Measurements from ENCODE around the gene OLFM2. TPM values are rescaled to one million over a fixed set of nuclear protein-coding genes. Genes with fewer than 3 reads are reported as not detected.

The OLFM2 gene
- total and polyA plus RNA-seq, 9 of the 15 experiments (the other 6 are each of a cell fraction or from before 2014, with no cell fraction given) = 0.10 to 0.33 (median 0.23) TPM; not detected in 4

- TF ChIP-seq ZZZ3 (IDR thresholded peaks at IDR 0.05) = no peak
- no peak for TF ChIP-seq U2AF2 (optimal IDR thresholded peaks at IDR 0.05; ENCODE audit: low read depth, low read length)
- peak; percentile 96 for TF ChIP-seq NEUROD1 (IDR thresholded peaks at IDR 0.05; ENCODE audit: borderline replicate concordance, low read depth, low read length, partially characterized antibody)
- peak; percentile 53 for TF ChIP-seq FIP1L1 (IDR thresholded peaks at IDR 0.05; ENCODE audit: low read depth, low read length, poor library complexity, severe bottlenecking)
- peak; percentile 13; the same call in 1 of the 2 replicates for TF ChIP-seq CC2D1A (IDR thresholded peaks at IDR 0.05)
- 0 out of 2 replicates have a peak, but pooled peaks have one; percentile 37 for TF ChIP-seq RNF2 (IDR thresholded peaks at IDR 0.05)
- TF ChIP-seq HDAC1 (IDR thresholded peaks at IDR 0.05) = peak in 1 of 2 experiments; percentile 80; a peak in 2 of 4 replicates
- TF ChIP-seq HBP1 (CRISPR knock-in tag; IDR thresholded peaks at IDR 0.05) = no peak
- no peak for TF ChIP-seq ARID1B (IDR thresholded peaks at IDR 0.05)
- peak; percentile 100 for TF ChIP-seq MXI1 (IDR thresholded peaks at IDR 0.05; ENCODE audit: low read depth, low read length)
- TF ChIP-seq ZFP1 (CRISPR knock-in tag; IDR thresholded peaks at IDR 0.05) = no peak
- peak in 1 of 2 experiments; percentile 100; a peak in 2 of 4 replicates for TF ChIP-seq CSDE1 (IDR thresholded peaks at IDR 0.05)
- TF ChIP-seq ARID2 (IDR thresholded peaks at IDR 0.05) = no peak
- no peak for TF ChIP-seq HOXB6 (CRISPR knock-in tag; IDR thresholded peaks at IDR 0.05; ENCODE audit: borderline replicate concordance)
- no peak for TF ChIP-seq ZNF239 (CRISPR knock-in tag; IDR thresholded peaks at IDR 0.05)
- TF ChIP-seq TSC22D4 (tag; IDR thresholded peaks at IDR 0.05) = no peak
- no peak for TF ChIP-seq ATF4 (CRISPR knock-in tag; IDR thresholded peaks at IDR 0.05)
- TF ChIP-seq CXXC5 (CRISPR knock-in tag; IDR thresholded peaks at IDR 0.05) = peak; percentile 96
- TF ChIP-seq ATF2 (CRISPR knock-in tag; IDR thresholded peaks at IDR 0.05) = no peak
- no peak for TF ChIP-seq ZNF354B (CRISPR knock-in tag; IDR thresholded peaks at IDR 0.05)
- peak in 1 of 2 experiments; percentile 99; a peak in 3 of 4 replicates for TF ChIP-seq RCOR1 (IDR thresholded peaks at IDR 0.05; ENCODE audit: borderline replicate concordance in 1 of 2, low read depth in 2 of 2, low read length in 2 of 2)
- TF ChIP-seq GABPB1 (CRISPR knock-in tag; IDR thresholded peaks at IDR 0.05) = peak; percentile 45; the same call in 1 of the 2 replicates
- no peak for TF ChIP-seq TAF15 (IDR thresholded peaks at IDR 0.05; ENCODE audit: low read depth, low read length)
- TF ChIP-seq NR3C1 (CRISPR knock-in tag; IDR thresholded peaks at IDR 0.05) = no peak
- no peak for TF ChIP-seq ZNF347 (CRISPR knock-in tag; IDR thresholded peaks at IDR 0.05; ENCODE audit: low read depth)
Measured at GRCh38 chr19:9834726-9835506, 101.4 kb downstream of the OLFM2 start, which contains the start of gene PIN1 (continued).
